HG02623 (cell line): Measurements from ENCODE around the gene TAF9.
"Not testable (repeated sequence)": the region's sequence is repeated elsewhere in the genome, so short reads cannot be mapped to it uniquely, and the experiment has no call there.

Experiments
- ATAC-seq: cut with Tn5 transposase; IDR thresholded peaks from one replicate; pipeline ENCODE4 v1.9.1; 2021; ENCODE audit warnings: moderate library complexity; ENCODE audit not compliant: unreplicated experiment

TAF9 gene

GRCh38 chr5:69341520-69342161 lies 27.7 kb downstream of the TAF9 start:
- ATAC-seq: no peak

- no peak for ATAC-seq
Measured at GRCh38 chr5:69335341-69335935, 33.9 kb downstream of the TAF9 start.

- peak; percentile 53 for ATAC-seq
Measured at GRCh38 chr5:69334793-69335268, 34.5 kb downstream of the TAF9 start.

GRCh38 chr5:69333668-69334315 lies 35.5 kb downstream of the TAF9 start:
- ATAC-seq: not testable (repeated sequence)

GRCh38 chr5:69331528-69332445 lies 37.5 kb downstream of the TAF9 start:
- ATAC-seq: no peak

GRCh38 chr5:69329905-69330489 lies 39.3 kb downstream of the TAF9 start:
- ATAC-seq: no peak

GRCh38 chr5:69326365-69326764 lies 43.0 kb downstream of the TAF9 start:
- no peak for ATAC-seq

- ATAC-seq: no peak
Measured at GRCh38 chr5:69317391-69317790, 51.9 kb downstream of the TAF9 start.

GRCh38 chr5:69315972-69316371 lies 53.3 kb downstream of the TAF9 start:
- ATAC-seq: no peak
